ENCODE results near the gene YES1. TPM values are rescaled to one million over a fixed set of nuclear protein-coding genes. Genes with fewer than 3 reads are reported as not detected.

YES1 gene
- total and polyA plus RNA-seq, 2 of the 13 experiments (the other 11 are each of a cell fraction or from before 2014, with no cell fraction given), result 17.2 to 70.8 TPM

DNA sequence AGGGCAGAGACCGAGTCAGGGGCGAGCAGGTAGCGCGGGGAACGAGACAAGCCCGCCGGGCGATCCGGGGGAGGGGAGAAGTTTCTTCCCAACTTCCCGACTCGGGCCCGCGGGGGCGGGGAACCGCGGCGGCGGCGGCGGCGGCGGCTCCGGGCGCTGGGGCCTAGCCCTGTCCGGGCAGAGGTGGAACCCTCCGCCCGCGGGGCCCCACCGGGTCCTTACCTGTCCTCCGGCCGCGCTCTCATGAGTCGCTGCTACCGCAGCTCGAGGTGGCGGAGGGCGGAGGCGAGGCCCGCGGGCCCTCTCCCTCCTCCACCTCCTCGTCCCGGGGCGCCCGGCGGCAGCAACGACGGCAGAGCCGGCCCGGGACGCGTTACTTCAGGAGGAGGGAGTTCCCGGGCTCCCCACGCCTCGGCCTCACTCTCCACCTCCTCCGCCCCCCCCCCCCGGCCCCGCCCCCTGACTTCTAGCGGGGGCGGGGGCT, at the start of gene YES1 (continued):
- TF ChIP-seq PBX3 (CRISPR knock-in tag; IDR thresholded peaks at IDR 0.05; ENCODE audit: borderline replicate concordance) (no peak), SPEN (CRISPR knock-in tag; IDR thresholded peaks at IDR 0.05; ENCODE audit: low read depth) (peak; percentile 51), ZNF773 (CRISPR knock-in tag; IDR thresholded peaks at IDR 0.05; ENCODE audit: borderline replicate concordance) (peak; percentile 49; the same call in 1 of the 2 replicates), YEATS2 (CRISPR knock-in tag; IDR thresholded peaks at IDR 0.05; ENCODE audit: borderline replicate concordance) (no peak), MAF1 (CRISPR knock-in tag; IDR thresholded peaks at IDR 0.05; ENCODE audit: borderline replicate concordance) (no peak), ARID4A (CRISPR knock-in tag; IDR thresholded peaks at IDR 0.05; ENCODE audit: borderline replicate concordance) (peak; percentile 60; the same call in 1 of the 2 replicates), SRF (IDR thresholded peaks at IDR 0.05; ENCODE audit: low read depth, low read length) (no peak), CBFB (CRISPR knock-in tag; IDR thresholded peaks at IDR 0.05) (no peak), AHDC1 (CRISPR knock-in tag; IDR thresholded peaks at IDR 0.05; ENCODE audit: borderline replicate concordance) (no peak), NR2C2 (CRISPR knock-in tag; IDR thresholded peaks at IDR 0.05; ENCODE audit: borderline replicate concordance) (peak; percentile 10; the same call in 1 of the 2 replicates), CREB3 (CRISPR knock-in tag; IDR thresholded peaks at IDR 0.05) (0 out of 2 replicates have a peak, but pooled peaks have one; percentile 43), ZNF136 (CRISPR knock-in tag; IDR thresholded peaks at IDR 0.05; ENCODE audit: low read depth) (no peak), MIER3 (CRISPR knock-in tag; IDR thresholded peaks at IDR 0.05; ENCODE audit: borderline replicate concordance) (no peak), NBN (conservative IDR thresholded peaks at IDR 0.05) (no peak), U2AF1 (optimal IDR thresholded peaks at IDR 0.05; ENCODE audit: low read depth, low read length) (no peak), ZSCAN31 (CRISPR knock-in tag; IDR thresholded peaks at IDR 0.05; ENCODE audit: low read depth) (no peak)
- TF ChIP-seq, protein P1, sequence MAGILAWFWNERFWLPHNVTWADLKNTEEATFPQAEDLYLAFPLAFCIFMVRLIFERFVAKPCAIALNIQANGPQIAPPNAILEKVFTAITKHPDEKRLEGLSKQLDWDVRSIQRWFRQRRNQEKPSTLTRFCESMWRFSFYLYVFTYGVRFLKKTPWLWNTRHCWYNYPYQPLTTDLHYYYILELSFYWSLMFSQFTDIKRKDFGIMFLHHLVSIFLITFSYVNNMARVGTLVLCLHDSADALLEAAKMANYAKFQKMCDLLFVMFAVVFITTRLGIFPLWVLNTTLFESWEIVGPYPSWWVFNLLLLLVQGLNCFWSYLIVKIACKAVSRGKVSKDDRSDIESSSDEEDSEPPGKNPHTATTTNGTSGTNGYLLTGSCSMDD (CRISPR knock-in tag; IDR thresholded peaks at IDR 0.05), result no peak

Measured in HepG2 (cell line).